ENCODE data around the gene UQCC3. TPM values are rescaled to one million over a fixed set of nuclear protein-coding genes. Genes with fewer than 3 reads are reported as not detected.

The UQCC3 gene
- total and polyA plus RNA-seq, 2 of the 13 experiments (the other 11 are each of a cell fraction or from before 2014, with no cell fraction given) = 7.7 to 16.0 TPM

DNA sequence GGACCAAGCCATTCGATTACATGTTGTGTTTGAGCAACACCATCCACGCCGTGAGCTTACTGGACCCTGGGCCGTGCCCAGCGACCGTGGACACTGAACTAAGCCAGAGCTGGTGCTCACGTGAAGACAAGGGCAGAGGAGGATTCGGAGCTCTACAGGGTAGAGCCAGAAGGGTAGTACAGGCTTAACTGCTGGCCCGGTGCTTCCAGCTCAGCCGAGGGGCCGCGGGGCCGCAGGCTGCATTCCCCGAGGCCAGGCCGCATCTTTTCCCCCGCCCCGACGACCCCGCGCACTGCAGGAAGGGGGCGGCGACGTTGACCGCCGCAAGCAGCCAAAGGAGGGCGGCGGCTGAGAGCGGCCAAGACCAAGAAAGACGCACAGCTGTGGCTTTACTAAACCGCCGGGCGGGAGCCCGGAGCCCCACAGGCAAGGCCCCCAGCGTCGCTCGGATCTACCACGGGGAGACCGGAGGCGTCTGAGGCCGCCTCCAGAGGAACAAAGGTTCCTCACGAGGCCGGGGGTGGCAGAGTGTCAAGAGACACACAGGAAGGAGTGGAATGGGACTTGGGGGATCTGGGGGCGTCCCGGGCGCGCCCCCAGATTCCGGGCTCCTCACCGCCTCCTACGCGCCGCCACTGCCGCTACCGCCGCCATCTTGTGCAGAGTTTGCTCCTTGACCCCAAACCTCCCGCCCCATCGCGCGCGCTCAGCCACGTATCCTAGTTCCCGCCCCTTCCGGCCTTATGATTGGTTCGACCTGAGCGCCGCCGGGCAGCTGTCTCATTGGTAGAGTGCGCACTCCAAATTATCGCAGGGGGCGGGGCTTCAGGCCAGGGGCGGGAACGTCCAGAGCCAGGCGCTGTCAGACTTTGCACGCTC, 25.3 kb upstream of the UQCC3 start, which contains the start of gene GANAB (continued):
- TF ChIP-seq ZNF460 (CRISPR knock-in tag; IDR thresholded peaks at IDR 0.05; ENCODE audit: borderline replicate concordance) = peak; percentile 17; the same call in 1 of the 2 replicates
- TF ChIP-seq SRY (CRISPR knock-in tag; IDR thresholded peaks at IDR 0.05) = peak; percentile 89
- peak; percentile 29; the same call in 1 of the 2 replicates for TF ChIP-seq ZXDC (CRISPR knock-in tag; IDR thresholded peaks at IDR 0.05)
- TF ChIP-seq, protein P1, sequence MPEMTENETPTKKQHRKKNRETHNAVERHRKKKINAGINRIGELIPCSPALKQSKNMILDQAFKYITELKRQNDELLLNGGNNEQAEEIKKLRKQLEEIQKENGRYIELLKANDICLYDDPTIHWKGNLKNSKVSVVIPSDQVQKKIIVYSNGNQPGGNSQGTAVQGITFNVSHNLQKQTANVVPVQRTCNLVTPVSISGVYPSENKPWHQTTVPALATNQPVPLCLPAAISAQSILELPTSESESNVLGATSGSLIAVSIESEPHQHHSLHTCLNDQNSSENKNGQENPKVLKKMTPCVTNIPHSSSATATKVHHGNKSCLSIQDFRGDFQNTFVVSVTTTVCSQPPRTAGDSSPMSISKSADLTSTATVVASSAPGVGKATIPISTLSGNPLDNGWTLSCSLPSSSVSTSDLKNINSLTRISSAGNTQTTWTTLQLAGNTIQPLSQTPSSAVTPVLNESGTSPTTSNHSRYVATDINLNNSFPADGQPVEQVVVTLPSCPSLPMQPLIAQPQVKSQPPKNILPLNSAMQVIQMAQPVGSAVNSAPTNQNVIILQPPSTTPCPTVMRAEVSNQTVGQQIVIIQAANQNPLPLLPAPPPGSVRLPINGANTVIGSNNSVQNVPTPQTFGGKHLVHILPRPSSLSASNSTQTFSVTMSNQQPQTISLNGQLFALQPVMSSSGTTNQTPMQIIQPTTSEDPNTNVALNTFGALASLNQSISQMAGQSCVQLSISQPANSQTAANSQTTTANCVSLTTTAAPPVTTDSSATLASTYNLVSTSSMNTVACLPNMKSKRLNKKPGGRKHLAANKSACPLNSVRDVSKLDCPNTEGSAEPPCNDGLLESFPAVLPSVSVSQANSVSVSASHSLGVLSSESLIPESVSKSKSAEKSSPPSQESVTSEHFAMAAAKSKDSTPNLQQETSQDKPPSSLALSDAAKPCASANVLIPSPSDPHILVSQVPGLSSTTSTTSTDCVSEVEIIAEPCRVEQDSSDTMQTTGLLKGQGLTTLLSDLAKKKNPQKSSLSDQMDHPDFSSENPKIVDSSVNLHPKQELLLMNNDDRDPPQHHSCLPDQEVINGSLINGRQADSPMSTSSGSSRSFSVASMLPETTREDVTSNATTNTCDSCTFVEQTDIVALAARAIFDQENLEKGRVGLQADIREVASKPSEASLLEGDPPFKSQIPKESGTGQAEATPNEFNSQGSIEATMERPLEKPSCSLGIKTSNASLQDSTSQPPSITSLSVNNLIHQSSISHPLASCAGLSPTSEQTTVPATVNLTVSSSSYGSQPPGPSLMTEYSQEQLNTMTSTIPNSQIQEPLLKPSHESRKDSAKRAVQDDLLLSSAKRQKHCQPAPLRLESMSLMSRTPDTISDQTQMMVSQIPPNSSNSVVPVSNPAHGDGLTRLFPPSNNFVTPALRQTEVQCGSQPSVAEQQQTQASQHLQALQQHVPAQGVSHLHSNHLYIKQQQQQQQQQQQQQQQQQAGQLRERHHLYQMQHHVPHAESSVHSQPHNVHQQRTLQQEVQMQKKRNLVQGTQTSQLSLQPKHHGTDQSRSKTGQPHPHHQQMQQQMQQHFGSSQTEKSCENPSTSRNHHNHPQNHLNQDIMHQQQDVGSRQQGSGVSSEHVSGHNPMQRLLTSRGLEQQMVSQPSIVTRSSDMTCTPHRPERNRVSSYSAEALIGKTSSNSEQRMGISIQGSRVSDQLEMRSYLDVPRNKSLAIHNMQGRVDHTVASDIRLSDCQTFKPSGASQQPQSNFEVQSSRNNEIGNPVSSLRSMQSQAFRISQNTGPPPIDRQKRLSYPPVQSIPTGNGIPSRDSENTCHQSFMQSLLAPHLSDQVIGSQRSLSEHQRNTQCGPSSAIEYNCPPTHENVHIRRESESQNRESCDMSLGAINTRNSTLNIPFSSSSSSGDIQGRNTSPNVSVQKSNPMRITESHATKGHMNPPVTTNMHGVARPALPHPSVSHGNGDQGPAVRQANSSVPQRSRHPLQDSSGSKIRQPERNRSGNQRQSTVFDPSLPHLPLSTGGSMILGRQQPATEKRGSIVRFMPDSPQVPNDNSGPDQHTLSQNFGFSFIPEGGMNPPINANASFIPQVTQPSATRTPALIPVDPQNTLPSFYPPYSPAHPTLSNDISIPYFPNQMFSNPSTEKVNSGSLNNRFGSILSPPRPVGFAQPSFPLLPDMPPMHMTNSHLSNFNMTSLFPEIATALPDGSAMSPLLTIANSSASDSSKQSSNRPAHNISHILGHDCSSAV (CRISPR knock-in tag; IDR thresholded peaks at IDR 0.05; ENCODE audit: borderline replicate concordance) = 0 out of 2 replicates have a peak, but pooled peaks have one; percentile 63
- TF ChIP-seq, protein P2, sequence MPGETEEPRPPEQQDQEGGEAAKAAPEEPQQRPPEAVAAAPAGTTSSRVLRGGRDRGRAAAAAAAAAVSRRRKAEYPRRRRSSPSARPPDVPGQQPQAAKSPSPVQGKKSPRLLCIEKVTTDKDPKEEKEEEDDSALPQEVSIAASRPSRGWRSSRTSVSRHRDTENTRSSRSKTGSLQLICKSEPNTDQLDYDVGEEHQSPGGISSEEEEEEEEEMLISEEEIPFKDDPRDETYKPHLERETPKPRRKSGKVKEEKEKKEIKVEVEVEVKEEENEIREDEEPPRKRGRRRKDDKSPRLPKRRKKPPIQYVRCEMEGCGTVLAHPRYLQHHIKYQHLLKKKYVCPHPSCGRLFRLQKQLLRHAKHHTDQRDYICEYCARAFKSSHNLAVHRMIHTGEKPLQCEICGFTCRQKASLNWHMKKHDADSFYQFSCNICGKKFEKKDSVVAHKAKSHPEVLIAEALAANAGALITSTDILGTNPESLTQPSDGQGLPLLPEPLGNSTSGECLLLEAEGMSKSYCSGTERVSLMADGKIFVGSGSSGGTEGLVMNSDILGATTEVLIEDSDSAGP (CRISPR knock-in tag; IDR thresholded peaks at IDR 0.05; ENCODE audit: borderline replicate concordance) = peak; percentile 53; the same call in 1 of the 2 replicates
- peak; percentile 74 for TF ChIP-seq KDM5B (CRISPR knock-in tag; IDR thresholded peaks at IDR 0.05; ENCODE audit: borderline replicate concordance)
- TF ChIP-seq ZNF816 (CRISPR knock-in tag; IDR thresholded peaks at IDR 0.05; ENCODE audit: borderline replicate concordance) = 0 out of 2 replicates have a peak, but pooled peaks have one; percentile 72
- TF ChIP-seq TRIM22 (IDR thresholded peaks at IDR 0.05) = no peak
- TF ChIP-seq FIP1L1 (IDR thresholded peaks at IDR 0.05; ENCODE audit: borderline replicate concordance, insufficient read depth, low read depth, low read length) = 0 out of 2 replicates have a peak, but pooled peaks have one; percentile 50
- TF ChIP-seq MEIS2 (CRISPR knock-in tag; IDR thresholded peaks at IDR 0.05) = no peak; the same call in 1 of the 2 replicates
- no peak for TF ChIP-seq MLLT10 (CRISPR knock-in tag; IDR thresholded peaks at IDR 0.05)
